ENCODE results near the gene ADRB1. TPM values are rescaled to one million over a fixed set of nuclear protein-coding genes. Genes with fewer than 3 reads are reported as not detected.
A peak's percentile ranks its signal among the peaks of the same experiment; 100 is the strongest.

Gene ADRB1
- total RNA-seq, 4 donors from 2014 or later, result 0.18 to 1.1 (median 0.27) TPM; not detected in 1

GRCh38 chr10:114038819-114039218 lies 4.8 kb upstream of the ADRB1 start:
- intact Hi-C loops (cut with DNase I), result no loop called here
- no peak for DNase-seq
- H3K36me3 ChIP-seq, result no peaks in the 10 kb centered on the region
- no peaks in the 10 kb centered on the region for H3K9me3 ChIP-seq
- TF ChIP-seq POLR2A (IDR thresholded peaks at IDR 0.05) (no peak), CTCF (IDR thresholded peaks at IDR 0.05) (no peak)
- no peak overlapping the region for H3K4me3 ChIP-seq
- H3K27me3 ChIP-seq, result peaks cover 0 to 79% (median 0%) of the 10 kb centered on the region in 4 donors
- H3K27ac ChIP-seq, result peak overlapping the region in 1 of 4 donors; percentile 17
- 60 to 72% methylated on average over 3 of the region's 3 CpGs for WGBS, 2 donors
- peaks cover 9 to 19% (median 11%) of the 10 kb centered on the region in 3 donors for H3K4me1 ChIP-seq

- no peak for DNase-seq
- TF ChIP-seq POLR2A (IDR thresholded peaks at IDR 0.05) (no peak), CTCF (IDR thresholded peaks at IDR 0.05) (no peak)
- Histone ChIP-seq H3K27me3 (peaks cover 0 to 92% (median 4%) of the 10 kb centered on the region in 4 donors), H3K4me1 (peaks cover 9 to 36% (median 15%) of the 10 kb centered on the region in 3 donors), H3K4me3 (no peak overlapping the region), H3K36me3 (no peaks in the 10 kb centered on the region), H3K9me3 (no peaks in the 10 kb centered on the region), H3K27ac (peak overlapping the region in 2 of 4 donors; percentile 36 to 90)
- WGBS, 2 donors, result 78 to 80% methylated on average over 7 to 8 of the region's 8 CpGs
- intact Hi-C loops (cut with DNase I), result no loop called here
Observed at GRCh38 chr10:114041166-114041565, 2.5 kb upstream of the ADRB1 start.

- H3K27ac ChIP-seq, result peak overlapping the region; percentile 59 to 90 (median 86)
- 0 to 2% methylated on average over 13 to 14 of the region's 38 CpGs for WGBS, 2 donors
- peak overlapping the region; percentile 36 to 72 (median 59) for H3K4me3 ChIP-seq
- no peak for DNase-seq
- TF ChIP-seq POLR2A (IDR thresholded peaks at IDR 0.05) (no peak), CTCF (IDR thresholded peaks at IDR 0.05) (no peak)
- H3K4me1 ChIP-seq, result peaks cover 9 to 38% (median 15%) of the 10 kb centered on the region in 3 donors
- intact Hi-C loops (cut with DNase I), result no loop called here
- H3K9me3 ChIP-seq, result no peaks in the 10 kb centered on the region
- peaks cover 0 to 98% (median 4%) of the 10 kb centered on the region in 4 donors for H3K27me3 ChIP-seq
- H3K36me3 ChIP-seq, result no peaks in the 10 kb centered on the region
Observed at GRCh38 chr10:114042895-114043531, 653 bp upstream of the ADRB1 start.

GRCh38 chr10:114044247-114045135 lies 825 bp downstream of the ADRB1 start:
- Histone ChIP-seq H3K27me3 (peaks cover 0 to 99% (median 4%) of the 10 kb centered on the region in 4 donors), H3K4me3 (peak overlapping the region; percentile 36 to 72 (median 59)), H3K27ac (peak overlapping the region; percentile 60 to 90 (median 74)), H3K36me3 (no peaks in the 10 kb centered on the region), H3K4me1 (peaks cover 9 to 38% (median 15%) of the 10 kb centered on the region in 3 donors), H3K9me3 (no peaks in the 10 kb centered on the region)
- TF ChIP-seq CTCF (IDR thresholded peaks at IDR 0.05) (no peak), POLR2A (IDR thresholded peaks at IDR 0.05) (no peak)
- WGBS, 2 donors, result 39% methylated on average over 29 of the region's 106 CpGs; no CpG with 5 or more reads in 1 of the 2 donors
- intact Hi-C loops (cut with DNase I), result no loop called here
- DNase-seq, result no peak
